HG03575 (cell line): Measurements from ENCODE around the gene HMGN1.

Experiments used
- ATAC-seq: cut with Tn5 transposase; IDR thresholded peaks from one replicate; pipeline ENCODE4 v1.9.1; 2021; ENCODE audit not compliant: unreplicated experiment, insufficient number of reproducible peaks, low FRiP score; ENCODE audit errors: extremely low read depth

The HMGN1 gene

DNA sequence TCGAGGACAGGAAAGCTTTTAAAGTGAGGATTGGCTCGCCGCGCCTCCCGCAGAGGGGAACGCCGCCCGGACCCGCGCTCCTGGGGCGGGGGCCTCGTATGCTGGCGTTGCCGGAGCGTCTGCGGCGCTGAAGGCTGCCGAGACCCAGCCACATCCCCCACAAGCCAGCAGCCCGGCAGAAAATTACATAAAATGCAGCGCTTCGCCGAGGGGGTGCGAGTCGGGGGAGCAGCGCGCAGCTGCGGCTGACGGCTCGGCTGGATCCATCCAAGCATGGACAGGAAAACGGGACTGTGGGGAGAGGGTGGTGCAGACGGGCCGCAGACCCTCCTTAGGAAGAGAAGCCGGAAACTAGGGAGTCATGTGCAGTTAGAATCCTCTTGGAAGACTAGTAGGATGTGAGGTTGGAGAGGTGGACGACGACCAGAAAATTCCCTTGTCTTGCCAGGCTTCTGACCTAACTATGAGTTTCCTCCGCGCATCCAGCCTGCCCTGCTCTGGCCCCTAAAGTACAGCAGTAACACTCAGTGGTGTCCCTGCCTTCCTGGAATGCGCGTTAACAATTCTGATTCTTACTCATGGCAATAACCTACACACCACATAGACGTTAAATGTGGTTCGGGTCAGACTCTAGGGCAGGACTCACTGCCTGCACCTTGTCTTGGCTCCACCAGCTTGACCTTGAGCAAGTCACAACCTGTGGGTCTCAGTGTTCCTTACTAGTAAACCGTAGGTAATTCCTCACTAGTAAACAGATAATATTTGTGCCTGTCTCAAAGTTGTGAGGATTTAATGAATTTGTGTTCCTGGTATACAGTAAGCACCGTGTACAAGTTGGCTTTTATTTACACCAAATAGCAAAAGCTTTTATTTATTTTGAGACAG lies 34.5 kb downstream of the HMGN1 start:
- ATAC-seq = no peak

GRCh38 chr21:39313571-39314142 lies 35.2 kb downstream of the HMGN1 start, which contains the start of gene BRWD1:
TSS of gene BRWD1 (minus strand) at chr21:39313632. CDS start at chr21:39313491, 141 bp downstream.
- no peak for ATAC-seq

- no peak for ATAC-seq
Observed at GRCh38 chr21:39313042-39313570, 35.8 kb downstream of the HMGN1 start.

- peak; percentile 78 for ATAC-seq
Observed at GRCh38 chr21:39312112-39313041, 36.5 kb downstream of the HMGN1 start.

DNA sequence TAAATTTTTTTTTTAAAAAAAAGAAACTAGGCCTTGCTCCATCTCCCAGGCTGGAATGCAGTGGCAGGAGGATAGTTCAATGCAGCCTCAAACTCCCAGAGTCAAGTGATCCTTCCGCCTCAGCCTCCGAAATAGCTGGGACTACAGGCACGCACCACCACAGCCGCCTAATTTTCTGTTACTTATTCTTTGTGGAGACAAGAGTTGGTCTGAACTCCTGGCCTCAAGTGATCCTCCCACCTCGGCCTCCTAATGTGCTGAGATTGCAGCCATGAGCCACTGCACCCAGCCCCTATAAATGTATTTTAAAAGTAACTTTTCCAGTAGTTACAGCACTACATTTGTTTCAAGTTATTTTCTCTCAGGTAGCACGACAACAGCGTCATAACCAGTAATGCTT lies 37.7 kb downstream of the HMGN1 start:
- ATAC-seq = no peak

DNA sequence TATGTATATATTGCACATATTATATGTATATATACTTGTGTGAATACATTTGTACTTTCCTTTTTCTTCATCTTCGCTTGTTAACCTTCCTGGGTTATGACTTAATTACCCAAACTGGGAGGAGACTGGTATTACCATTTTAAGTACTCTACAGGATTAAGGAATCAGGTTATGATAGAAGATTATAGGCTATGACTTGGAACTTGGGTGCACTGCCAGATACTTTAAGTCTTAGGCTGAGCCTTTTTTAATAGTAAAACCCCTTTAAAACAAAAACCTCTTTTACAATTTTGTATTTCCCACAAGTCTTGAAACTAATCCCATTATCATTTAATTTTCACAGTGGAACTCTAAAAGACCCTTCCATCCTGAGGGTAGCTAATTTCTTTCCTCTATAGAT lies 41.4 kb downstream of the HMGN1 start:
- no peak for ATAC-seq

DNA sequence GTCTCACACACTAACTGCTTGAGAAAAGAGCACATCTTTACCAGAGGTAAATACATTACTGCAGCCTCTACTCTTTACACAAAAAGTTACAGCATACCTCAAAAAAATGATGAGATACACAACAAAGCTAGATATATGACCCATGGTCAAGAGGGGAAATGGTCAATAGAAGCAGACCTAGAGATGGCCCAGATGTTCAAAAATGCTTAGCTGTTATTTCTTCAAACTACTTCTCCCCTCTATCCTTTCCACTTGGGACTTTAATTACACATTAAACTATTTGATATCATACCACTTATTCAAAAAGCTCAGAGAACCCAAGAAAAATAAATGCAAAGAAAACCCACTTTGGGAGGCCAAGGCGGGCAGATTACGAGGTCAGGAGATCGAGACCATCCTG lies 48.3 kb downstream of the HMGN1 start:
- no peak for ATAC-seq

- ATAC-seq = no peak
Observed at GRCh38 chr21:39296891-39297290, 52.0 kb downstream of the HMGN1 start.
